ENCODE results near the gene ALK. TPM values are rescaled to one million over a fixed set of nuclear protein-coding genes. Genes with fewer than 3 reads are reported as not detected.

Gene ALK
- polyA plus RNA-seq, 1 donor from 2014 or later = not detected

GRCh38 chr2:29806461-29806860 lies 114.9 kb downstream of the ALK start:
- peaks cover 4% of the 10 kb centered on the region for H3K27me3 Mint-ChIP-seq
- H3K36me3 Mint-ChIP-seq = no peaks in the 10 kb centered on the region
- no peak overlapping the region for H3K4me3 Mint-ChIP-seq
- no peak overlapping the region for H3K27ac Mint-ChIP-seq
- peaks cover 0 to 2% (median 0%) of the 10 kb centered on the region in 3 donors for H3K9me3 Mint-ChIP-seq
- no peaks in the 10 kb centered on the region for H3K4me1 Mint-ChIP-seq

GRCh38 chr2:29804671-29805070 lies 116.7 kb downstream of the ALK start:
- H3K27me3 Mint-ChIP-seq = peaks cover 4% of the 10 kb centered on the region
- H3K36me3 Mint-ChIP-seq = no peaks in the 10 kb centered on the region
- no peak overlapping the region for H3K27ac Mint-ChIP-seq
- no peaks in the 10 kb centered on the region for H3K4me1 Mint-ChIP-seq
- no peak overlapping the region for H3K4me3 Mint-ChIP-seq
- H3K9me3 Mint-ChIP-seq = peaks cover 0 to 2% (median 0%) of the 10 kb centered on the region in 3 donors

GRCh38 chr2:29803537-29803936 lies 117.8 kb downstream of the ALK start:
- peaks cover 0 to 2% (median 0%) of the 10 kb centered on the region in 3 donors for H3K9me3 Mint-ChIP-seq
- H3K4me3 Mint-ChIP-seq = no peak overlapping the region
- no peaks in the 10 kb centered on the region for H3K36me3 Mint-ChIP-seq
- H3K4me1 Mint-ChIP-seq = no peaks in the 10 kb centered on the region
- H3K27ac Mint-ChIP-seq = no peak overlapping the region
- peaks cover 3% of the 10 kb centered on the region for H3K27me3 Mint-ChIP-seq

GRCh38 chr2:29802986-29803385 lies 118.4 kb downstream of the ALK start:
- H3K4me1 Mint-ChIP-seq = no peaks in the 10 kb centered on the region
- peaks cover 0 to 2% (median 0%) of the 10 kb centered on the region in 3 donors for H3K9me3 Mint-ChIP-seq
- H3K27me3 Mint-ChIP-seq = peaks cover 2% of the 10 kb centered on the region
- no peaks in the 10 kb centered on the region for H3K36me3 Mint-ChIP-seq
- peak overlapping the region in 1 of 4 donors; percentile 37 for H3K4me3 Mint-ChIP-seq
- H3K27ac Mint-ChIP-seq = no peak overlapping the region

- H3K9me3 Mint-ChIP-seq = no peaks in the 10 kb centered on the region
- peaks cover 2% of the 10 kb centered on the region for H3K27me3 Mint-ChIP-seq
- no peak overlapping the region for H3K27ac Mint-ChIP-seq
- no peaks in the 10 kb centered on the region for H3K36me3 Mint-ChIP-seq
- H3K4me3 Mint-ChIP-seq = no peak overlapping the region
- no peaks in the 10 kb centered on the region for H3K4me1 Mint-ChIP-seq
Measured at GRCh38 chr2:29799628-29800027, 121.8 kb downstream of the ALK start.

GRCh38 chr2:29797916-29798315 lies 123.5 kb downstream of the ALK start:
- Mint-ChIP-seq H3K4me3 (no peak overlapping the region), H3K9me3 (peaks cover 0 to 3% (median 0%) of the 10 kb centered on the region in 3 donors), H3K36me3 (no peaks in the 10 kb centered on the region), H3K27me3 (peaks cover 3% of the 10 kb centered on the region), H3K27ac (no peak overlapping the region), H3K4me1 (no peaks in the 10 kb centered on the region)

- Mint-ChIP-seq H3K36me3 (no peaks in the 10 kb centered on the region), H3K27me3 (peaks cover 3% of the 10 kb centered on the region), H3K4me3 (no peak overlapping the region), H3K4me1 (no peaks in the 10 kb centered on the region), H3K9me3 (peaks cover 0 to 3% (median 0%) of the 10 kb centered on the region in 3 donors), H3K27ac (no peak overlapping the region)
Measured at GRCh38 chr2:29796446-29796845, 124.9 kb downstream of the ALK start.

- H3K4me1 Mint-ChIP-seq = no peaks in the 10 kb centered on the region
- H3K36me3 Mint-ChIP-seq = peaks cover 1% of the 10 kb centered on the region
- peaks cover 0 to 7% (median 6%) of the 10 kb centered on the region in 3 donors for H3K9me3 Mint-ChIP-seq
- no peak overlapping the region for H3K4me3 Mint-ChIP-seq
- no peak overlapping the region for H3K27ac Mint-ChIP-seq
- peaks cover 3% of the 10 kb centered on the region for H3K27me3 Mint-ChIP-seq
Measured at GRCh38 chr2:29789911-29790485, 131.4 kb downstream of the ALK start.

GRCh38 chr2:29787473-29788465 lies 133.6 kb downstream of the ALK start:
- Mint-ChIP-seq H3K27me3 (peaks cover 1% of the 10 kb centered on the region), H3K4me1 (no peaks in the 10 kb centered on the region), H3K36me3 (peaks cover 1% of the 10 kb centered on the region), H3K27ac (peak overlapping the region in 1 of 3 donors; percentile 54), H3K9me3 (peaks cover 0 to 6% (median 3%) of the 10 kb centered on the region in 3 donors), H3K4me3 (peak overlapping the region in 1 of 4 donors; percentile 33)

GRCh38 chr2:29786361-29786760 lies 135.0 kb downstream of the ALK start:
- peaks cover 1% of the 10 kb centered on the region for H3K27me3 Mint-ChIP-seq
- peaks cover 0 to 6% (median 3%) of the 10 kb centered on the region in 3 donors for H3K9me3 Mint-ChIP-seq
- H3K4me1 Mint-ChIP-seq = no peaks in the 10 kb centered on the region
- no peak overlapping the region for H3K27ac Mint-ChIP-seq
- no peak overlapping the region for H3K4me3 Mint-ChIP-seq
- peaks cover 1% of the 10 kb centered on the region for H3K36me3 Mint-ChIP-seq

GRCh38 chr2:29783666-29784065 lies 137.7 kb downstream of the ALK start:
- no peaks in the 10 kb centered on the region for H3K27me3 Mint-ChIP-seq

GRCh38 chr2:29782549-29783458 lies 138.6 kb downstream of the ALK start:
- no peak overlapping the region for H3K4me3 Mint-ChIP-seq
- no peaks in the 10 kb centered on the region for H3K4me1 Mint-ChIP-seq
- no peak overlapping the region for H3K27ac Mint-ChIP-seq
- peaks cover 0 to 2% (median 0%) of the 10 kb centered on the region in 3 donors for H3K9me3 Mint-ChIP-seq
- no peaks in the 10 kb centered on the region for H3K36me3 Mint-ChIP-seq
- no peaks in the 10 kb centered on the region for H3K27me3 Mint-ChIP-seq

More at GRCh38 chr2:29783666-29784065, 137.7 kb downstream of the ALK start:
- Mint-ChIP-seq H3K27ac (no peak overlapping the region), H3K4me1 (no peaks in the 10 kb centered on the region), H3K36me3 (no peaks in the 10 kb centered on the region), H3K4me3 (no peak overlapping the region), H3K9me3 (peaks cover 0 to 2% (median 0%) of the 10 kb centered on the region in 3 donors)

GRCh38 chr2:29782087-29782486 lies 139.3 kb downstream of the ALK start:
- no peaks in the 10 kb centered on the region for H3K4me1 Mint-ChIP-seq
- H3K9me3 Mint-ChIP-seq = no peaks in the 10 kb centered on the region
- no peaks in the 10 kb centered on the region for H3K36me3 Mint-ChIP-seq
- H3K27ac Mint-ChIP-seq = no peak overlapping the region
- H3K27me3 Mint-ChIP-seq = no peaks in the 10 kb centered on the region
- H3K4me3 Mint-ChIP-seq = no peak overlapping the region

GRCh38 chr2:29780906-29781305 lies 140.5 kb downstream of the ALK start:
- Mint-ChIP-seq H3K4me3 (no peak overlapping the region), H3K9me3 (no peaks in the 10 kb centered on the region), H3K27me3 (no peaks in the 10 kb centered on the region), H3K27ac (no peak overlapping the region), H3K36me3 (no peaks in the 10 kb centered on the region), H3K4me1 (no peaks in the 10 kb centered on the region)

- Mint-ChIP-seq H3K27ac (no peak overlapping the region), H3K4me3 (no peak overlapping the region), H3K9me3 (no peaks in the 10 kb centered on the region), H3K4me1 (no peaks in the 10 kb centered on the region), H3K36me3 (no peaks in the 10 kb centered on the region), H3K27me3 (peaks cover 4% of the 10 kb centered on the region)
Measured at GRCh38 chr2:29777161-29777560, 144.2 kb downstream of the ALK start.
